ENCODE data around the gene TSPAN2. TPM values are rescaled to one million over a fixed set of nuclear protein-coding genes. Genes with fewer than 3 reads are reported as not detected.

TSPAN2 gene
- total and polyA plus RNA-seq, 2 experiments from 2014 or later = 2.8 to 4.1 TPM

- no peak overlapping the region for H2AFZ ChIP-seq
- no peaks in the 10 kb centered on the region for H3K36me3 ChIP-seq (replicated peaks; ENCODE audit: insufficient read depth, low read depth)
- no peaks in the 10 kb centered on the region for H3K9me2 ChIP-seq (replicated peaks; ENCODE audit: insufficient read depth)
- no peaks in the 10 kb centered on the region for H3K79me2 ChIP-seq
- no peaks in the 10 kb centered on the region for H3K27me3 ChIP-seq
- DNase-seq (ENCODE audit: low spot score) = no peak
- TF ChIP-seq, protein P1, sequence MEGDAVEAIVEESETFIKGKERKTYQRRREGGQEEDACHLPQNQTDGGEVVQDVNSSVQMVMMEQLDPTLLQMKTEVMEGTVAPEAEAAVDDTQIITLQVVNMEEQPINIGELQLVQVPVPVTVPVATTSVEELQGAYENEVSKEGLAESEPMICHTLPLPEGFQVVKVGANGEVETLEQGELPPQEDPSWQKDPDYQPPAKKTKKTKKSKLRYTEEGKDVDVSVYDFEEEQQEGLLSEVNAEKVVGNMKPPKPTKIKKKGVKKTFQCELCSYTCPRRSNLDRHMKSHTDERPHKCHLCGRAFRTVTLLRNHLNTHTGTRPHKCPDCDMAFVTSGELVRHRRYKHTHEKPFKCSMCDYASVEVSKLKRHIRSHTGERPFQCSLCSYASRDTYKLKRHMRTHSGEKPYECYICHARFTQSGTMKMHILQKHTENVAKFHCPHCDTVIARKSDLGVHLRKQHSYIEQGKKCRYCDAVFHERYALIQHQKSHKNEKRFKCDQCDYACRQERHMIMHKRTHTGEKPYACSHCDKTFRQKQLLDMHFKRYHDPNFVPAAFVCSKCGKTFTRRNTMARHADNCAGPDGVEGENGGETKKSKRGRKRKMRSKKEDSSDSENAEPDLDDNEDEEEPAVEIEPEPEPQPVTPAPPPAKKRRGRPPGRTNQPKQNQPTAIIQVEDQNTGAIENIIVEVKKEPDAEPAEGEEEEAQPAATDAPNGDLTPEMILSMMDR (IDR thresholded peaks at IDR 0.05; ENCODE audit: poor library complexity) = no peak
- no peak for TF ChIP-seq EZH2 (IDR thresholded peaks at IDR 0.05; ENCODE audit: borderline replicate concordance)
- no peak for TF ChIP-seq EZH2phosphoT487 (IDR thresholded peaks at IDR 0.05; ENCODE audit: low read depth, severe bottlenecking, unreplicated experiment)
- 61% methylated on average over 4 of the region's 4 CpGs for WGBS (ENCODE audit: low lambda C conversion rate, missing lambda C conversion rate)
- no peak overlapping the region for H3K4me2 ChIP-seq
- H3K27ac ChIP-seq = no peak overlapping the region
- H3K4me1 ChIP-seq (ENCODE audit: insufficient read depth) = peaks cover 18% of the 10 kb centered on the region
- no peaks in the 10 kb centered on the region for H4K20me1 ChIP-seq (ENCODE audit: insufficient read depth, poor library complexity, severe bottlenecking)
- H3K9me3 ChIP-seq (ENCODE audit: low read depth) = no peaks in the 10 kb centered on the region
- no peak overlapping the region for H3K4me3 ChIP-seq
Observed at GRCh38 chr1:115060501-115060900, 28.8 kb downstream of the TSPAN2 start.

DNA sequence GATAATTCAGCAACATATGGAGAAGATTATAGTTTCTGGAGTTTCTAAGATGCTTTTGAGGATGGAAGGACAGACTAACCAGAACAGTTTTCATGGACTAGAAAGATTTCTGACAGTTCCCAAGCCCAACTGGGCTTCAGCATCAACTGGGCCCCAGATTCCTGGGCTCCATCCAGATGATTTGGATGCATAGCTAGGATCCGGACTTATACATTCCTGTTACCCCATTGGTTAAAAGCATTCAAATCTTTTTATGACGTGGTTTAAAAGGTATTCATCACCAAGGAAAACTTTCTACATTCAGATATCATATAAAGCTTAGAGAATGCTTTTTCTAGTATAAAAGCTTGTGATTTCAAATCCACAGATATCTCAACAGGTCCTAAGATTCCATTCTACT is 30.0 kb downstream of the TSPAN2 start:
- no peaks in the 10 kb centered on the region for H3K9me2 ChIP-seq (replicated peaks; ENCODE audit: insufficient read depth)
- TF ChIP-seq EZH2 (IDR thresholded peaks at IDR 0.05; ENCODE audit: borderline replicate concordance) (no peak), EZH2phosphoT487 (IDR thresholded peaks at IDR 0.05; ENCODE audit: low read depth, severe bottlenecking, unreplicated experiment) (no peak)
- TF ChIP-seq, protein P1 (IDR thresholded peaks at IDR 0.05; ENCODE audit: poor library complexity) = no peak
- H3K79me2 ChIP-seq = no peaks in the 10 kb centered on the region
- H3K4me3 ChIP-seq = no peak overlapping the region
- no peaks in the 10 kb centered on the region for H4K20me1 ChIP-seq (ENCODE audit: insufficient read depth, poor library complexity, severe bottlenecking)
- H3K27me3 ChIP-seq = no peaks in the 10 kb centered on the region
- no peaks in the 10 kb centered on the region for H3K36me3 ChIP-seq (replicated peaks; ENCODE audit: insufficient read depth, low read depth)
- 40% methylated on average over 2 of the region's 2 CpGs for WGBS (ENCODE audit: low lambda C conversion rate, missing lambda C conversion rate)
- H3K9me3 ChIP-seq (ENCODE audit: low read depth) = no peaks in the 10 kb centered on the region
- no peak overlapping the region for H2AFZ ChIP-seq
- H3K4me1 ChIP-seq (ENCODE audit: insufficient read depth) = peaks cover 18% of the 10 kb centered on the region
- DNase-seq (ENCODE audit: low spot score) = no peak
- no peak overlapping the region for H3K4me2 ChIP-seq
- H3K27ac ChIP-seq = no peak overlapping the region

DNA sequence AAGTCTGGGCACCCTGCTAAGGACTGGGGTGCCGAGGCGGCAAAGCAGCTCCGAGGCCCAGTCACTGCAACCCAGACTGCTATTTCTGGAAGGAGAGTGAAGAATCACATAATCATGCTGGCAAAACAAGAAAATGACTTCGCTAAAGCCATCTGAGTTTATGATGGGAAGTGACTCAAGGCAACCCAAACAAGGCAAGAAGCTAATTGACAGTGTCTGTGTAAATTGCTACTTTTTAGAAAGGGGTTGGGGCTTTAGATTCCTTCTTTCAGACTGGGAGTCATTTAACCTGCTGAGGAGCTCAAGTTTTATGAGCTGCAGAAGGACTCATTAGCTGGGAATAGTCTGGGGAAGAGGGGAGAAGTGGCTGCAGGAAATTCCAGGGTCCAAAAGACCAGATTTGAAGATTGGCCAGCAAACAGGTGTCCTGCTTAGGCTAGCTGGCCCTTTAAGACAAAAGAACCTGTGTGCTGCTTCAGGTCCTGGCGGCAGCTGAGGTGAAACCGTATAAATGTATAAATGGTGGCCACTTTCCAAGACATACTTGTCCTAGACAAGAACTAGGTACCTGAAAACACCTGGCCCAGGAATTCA is 31.5 kb downstream of the TSPAN2 start:
- DNase-seq (ENCODE audit: low spot score) = peak; percentile 48

More for the DNA sequence above, 31.5 kb downstream of the TSPAN2 start:
- Histone ChIP-seq H3K36me3 (replicated peaks; ENCODE audit: insufficient read depth, low read depth) (no peaks in the 10 kb centered on the region), H3K4me3 (no peak overlapping the region), H3K79me2 (no peaks in the 10 kb centered on the region), H4K20me1 (ENCODE audit: insufficient read depth, poor library complexity, severe bottlenecking) (no peaks in the 10 kb centered on the region), H3K4me1 (ENCODE audit: insufficient read depth) (peaks cover 18% of the 10 kb centered on the region), H2AFZ (no peak overlapping the region), H3K9me2 (replicated peaks; ENCODE audit: insufficient read depth) (no peaks in the 10 kb centered on the region), H3K27me3 (no peaks in the 10 kb centered on the region), H3K27ac (peak overlapping the region; percentile 20), H3K4me2 (no peak overlapping the region), H3K9me3 (ENCODE audit: low read depth) (no peaks in the 10 kb centered on the region)
- 71% methylated on average over 6 of the region's 6 CpGs for WGBS (ENCODE audit: low lambda C conversion rate, missing lambda C conversion rate)
- no peak for TF ChIP-seq EZH2phosphoT487 (IDR thresholded peaks at IDR 0.05; ENCODE audit: low read depth, severe bottlenecking, unreplicated experiment)
- TF ChIP-seq, protein P1 (IDR thresholded peaks at IDR 0.05; ENCODE audit: poor library complexity) = no peak
- TF ChIP-seq EZH2 (IDR thresholded peaks at IDR 0.05; ENCODE audit: borderline replicate concordance) = no peak
